Panc1 (cell line): ENCODE results near the gene GLIS1.

ENCODE experiments used
- CTCF ChIP-seq: fragments of 450-650 bp; IDR thresholded peaks from 2 replicates; pipeline ENCODE4 v1.5.1; 2017; ENCODE audit warnings: mild to moderate bottlenecking
- POLR2AphosphoS5 ChIP-seq: IDR thresholded peaks from 2 replicates; pipeline ENCODE4 v1.6.1; 2012; ENCODE audit warnings: mild to moderate bottlenecking, low read depth, low read length, moderate library complexity
- SIN3A ChIP-seq: IDR thresholded peaks from 2 replicates; pipeline ENCODE4 v1.6.1; 2012; ENCODE audit warnings: low read depth, mild to moderate bottlenecking, low read length, moderate library complexity, borderline replicate concordance; ENCODE audit not compliant: insufficient read depth
- TF ChIP-seq, protein P1 (sequence below), 2 experiments: IDR thresholded peaks; 2 replicates each; pipeline ENCODE4 v1.6.1; 2011 to 2012; ENCODE audit warnings: low read depth in 2 of 2, control low read depth in 1 of 2, low read length in 1 of 2, mild to moderate bottlenecking in 1 of 2, moderate library complexity in 1 of 2; ENCODE audit not compliant: insufficient read depth in 1 of 2

DNA sequence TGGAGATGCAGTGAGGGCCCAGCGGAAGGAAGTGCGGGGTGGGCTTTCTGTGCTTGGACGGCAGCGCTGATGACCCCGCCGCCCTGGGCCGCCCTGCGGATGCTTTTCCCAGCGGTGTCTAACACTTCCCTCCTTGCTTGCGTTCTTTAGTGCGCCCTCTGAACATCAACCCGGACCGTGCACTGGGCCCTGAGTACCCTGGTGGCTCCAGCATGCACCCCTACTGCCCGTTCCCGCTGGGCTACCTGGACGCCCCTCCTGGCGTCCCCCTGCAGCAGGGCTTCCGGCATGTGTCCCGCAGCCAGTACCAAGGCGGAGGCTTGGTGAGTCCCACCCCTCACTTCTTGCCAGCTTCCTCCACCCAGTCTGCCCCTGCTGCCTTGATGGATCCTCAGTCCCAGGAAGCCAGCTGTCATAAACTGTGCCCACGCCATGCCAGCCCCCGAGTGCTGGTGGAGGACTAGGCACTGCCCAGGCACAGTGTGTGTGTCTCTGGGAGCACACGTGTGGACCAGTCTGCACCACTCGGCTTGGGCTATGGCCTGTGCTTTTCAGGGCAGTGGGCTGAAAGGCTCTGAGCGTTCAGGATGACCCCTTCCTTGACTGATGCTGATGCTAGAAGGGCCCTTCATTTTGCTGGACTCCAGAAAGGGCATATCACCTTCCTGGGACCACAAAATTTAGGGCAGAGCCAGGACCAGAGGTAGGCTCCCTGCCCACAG, 277.5 kb downstream of the GLIS1 start:
- TF ChIP-seq, protein P1, sequence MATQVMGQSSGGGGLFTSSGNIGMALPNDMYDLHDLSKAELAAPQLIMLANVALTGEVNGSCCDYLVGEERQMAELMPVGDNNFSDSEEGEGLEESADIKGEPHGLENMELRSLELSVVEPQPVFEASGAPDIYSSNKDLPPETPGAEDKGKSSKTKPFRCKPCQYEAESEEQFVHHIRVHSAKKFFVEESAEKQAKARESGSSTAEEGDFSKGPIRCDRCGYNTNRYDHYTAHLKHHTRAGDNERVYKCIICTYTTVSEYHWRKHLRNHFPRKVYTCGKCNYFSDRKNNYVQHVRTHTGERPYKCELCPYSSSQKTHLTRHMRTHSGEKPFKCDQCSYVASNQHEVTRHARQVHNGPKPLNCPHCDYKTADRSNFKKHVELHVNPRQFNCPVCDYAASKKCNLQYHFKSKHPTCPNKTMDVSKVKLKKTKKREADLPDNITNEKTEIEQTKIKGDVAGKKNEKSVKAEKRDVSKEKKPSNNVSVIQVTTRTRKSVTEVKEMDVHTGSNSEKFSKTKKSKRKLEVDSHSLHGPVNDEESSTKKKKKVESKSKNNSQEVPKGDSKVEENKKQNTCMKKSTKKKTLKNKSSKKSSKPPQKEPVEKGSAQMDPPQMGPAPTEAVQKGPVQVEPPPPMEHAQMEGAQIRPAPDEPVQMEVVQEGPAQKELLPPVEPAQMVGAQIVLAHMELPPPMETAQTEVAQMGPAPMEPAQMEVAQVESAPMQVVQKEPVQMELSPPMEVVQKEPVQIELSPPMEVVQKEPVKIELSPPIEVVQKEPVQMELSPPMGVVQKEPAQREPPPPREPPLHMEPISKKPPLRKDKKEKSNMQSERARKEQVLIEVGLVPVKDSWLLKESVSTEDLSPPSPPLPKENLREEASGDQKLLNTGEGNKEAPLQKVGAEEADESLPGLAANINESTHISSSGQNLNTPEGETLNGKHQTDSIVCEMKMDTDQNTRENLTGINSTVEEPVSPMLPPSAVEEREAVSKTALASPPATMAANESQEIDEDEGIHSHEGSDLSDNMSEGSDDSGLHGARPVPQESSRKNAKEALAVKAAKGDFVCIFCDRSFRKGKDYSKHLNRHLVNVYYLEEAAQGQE (IDR thresholded peaks at IDR 0.05; ENCODE audit: insufficient read depth in 1 of 2, low read depth in 2 of 2, low read length in 1 of 2) = no peak
- TF ChIP-seq CTCF (no peak), POLR2AphosphoS5 (no peak), SIN3A (no peak)
